HS-27A (cell line): ENCODE measurements around the gene SPATA3.
"Not testable (repeated sequence)": the region's sequence is repeated elsewhere in the genome, so short reads cannot be mapped to it uniquely, and the experiment has no call there.

ENCODE experiments used
- DNase-seq: peaks from one replicate; pipeline ENCODE4 v3.0.0-alpha.2; 2012; ENCODE audit warnings: low read depth, missing footprints

The SPATA3 gene

DNA sequence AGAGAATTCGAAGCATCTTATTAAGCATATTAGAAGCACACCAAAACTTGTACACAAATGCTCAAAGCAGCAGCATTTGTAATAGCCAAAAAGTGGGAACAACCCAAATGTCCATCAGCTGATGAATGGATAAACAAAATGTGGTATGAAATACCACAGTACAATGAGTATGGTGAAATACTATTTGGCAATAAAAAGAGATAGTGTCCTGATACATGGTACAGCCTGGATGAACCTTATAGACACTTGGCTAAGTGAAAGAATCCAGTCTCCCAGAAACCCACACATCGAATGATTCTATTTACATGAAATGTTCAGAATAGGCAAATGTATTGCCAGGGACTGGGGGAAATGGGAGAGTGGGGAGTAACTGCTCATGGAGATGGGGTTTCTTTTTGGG, 3.0 kb downstream of the SPATA3 start:
- DNase-seq = no peak

DNA sequence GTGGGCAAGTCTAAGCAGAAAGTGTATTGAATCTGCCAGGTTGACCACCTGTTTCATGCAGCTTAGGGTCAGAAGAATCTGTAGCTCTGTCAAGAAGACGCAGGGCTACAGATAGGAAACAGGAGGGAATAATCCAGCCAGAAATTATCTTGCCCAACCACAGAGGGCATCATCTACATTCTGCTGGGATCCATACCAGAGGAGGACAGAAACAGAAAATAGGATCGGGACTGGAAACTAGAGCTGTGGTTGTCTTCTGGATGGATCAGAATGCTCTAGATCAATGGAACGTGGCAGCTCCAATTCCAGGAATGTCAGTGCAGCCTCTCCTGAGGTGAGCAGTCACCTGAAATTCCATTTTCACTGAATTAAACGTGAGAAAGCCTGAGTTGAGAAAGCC, 3.6 kb downstream of the SPATA3 start:
- no peak for DNase-seq

DNA sequence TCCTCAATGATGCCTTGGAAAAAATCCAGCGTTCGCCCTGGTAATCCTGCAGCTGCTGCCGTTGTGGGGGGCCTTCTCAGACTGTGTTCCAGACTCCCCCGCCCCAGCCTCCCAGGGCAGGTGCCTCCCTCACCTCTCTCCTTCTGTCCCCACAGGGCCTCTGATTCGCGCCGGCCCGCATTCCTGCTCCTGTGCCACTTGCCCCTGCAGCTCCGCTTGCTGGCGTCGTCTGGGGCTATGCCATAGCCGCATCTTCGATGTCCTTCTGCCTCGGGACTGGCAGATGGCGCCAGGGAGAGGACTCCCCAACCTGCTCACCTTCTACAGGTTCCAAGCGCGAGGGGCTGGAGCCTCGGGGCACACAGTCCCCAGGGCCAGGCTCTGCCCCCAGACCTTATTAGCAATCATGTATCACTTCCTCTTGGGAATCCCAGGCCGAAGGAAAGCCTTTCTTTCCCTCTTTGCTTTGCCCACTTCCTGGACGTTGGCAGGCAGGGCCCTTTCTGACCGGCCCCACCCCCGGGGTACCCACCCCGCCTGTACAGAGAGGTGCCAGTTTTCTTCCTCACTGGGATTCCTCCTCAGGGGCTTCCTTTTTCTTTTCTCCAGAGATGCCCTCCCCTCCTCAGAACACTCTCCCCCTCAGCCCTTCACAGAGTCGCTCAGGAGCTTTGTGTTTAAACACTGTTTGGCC, 4.4 kb downstream of the SPATA3 start:
- no peak for DNase-seq

DNA sequence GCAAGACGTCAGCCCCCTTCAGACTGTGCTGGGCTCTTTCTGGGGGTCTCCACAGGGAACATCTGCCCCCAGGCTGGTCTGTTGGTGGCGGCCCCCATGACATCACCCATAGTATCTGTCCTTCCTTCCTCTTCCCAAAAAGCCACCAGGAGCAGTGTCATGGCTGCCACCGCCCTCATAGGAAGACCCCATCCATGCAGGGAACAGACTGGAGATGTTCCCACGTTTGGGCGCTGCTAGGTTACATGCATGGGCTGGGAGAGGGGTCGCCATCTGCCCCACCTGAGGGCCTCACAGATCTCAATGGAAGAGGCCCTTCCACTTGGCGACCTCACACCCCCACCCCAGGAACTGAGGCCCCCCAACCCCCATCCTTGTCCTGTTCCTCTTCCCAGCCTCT, 5.1 kb downstream of the SPATA3 start:
- DNase-seq = no peak

DNA sequence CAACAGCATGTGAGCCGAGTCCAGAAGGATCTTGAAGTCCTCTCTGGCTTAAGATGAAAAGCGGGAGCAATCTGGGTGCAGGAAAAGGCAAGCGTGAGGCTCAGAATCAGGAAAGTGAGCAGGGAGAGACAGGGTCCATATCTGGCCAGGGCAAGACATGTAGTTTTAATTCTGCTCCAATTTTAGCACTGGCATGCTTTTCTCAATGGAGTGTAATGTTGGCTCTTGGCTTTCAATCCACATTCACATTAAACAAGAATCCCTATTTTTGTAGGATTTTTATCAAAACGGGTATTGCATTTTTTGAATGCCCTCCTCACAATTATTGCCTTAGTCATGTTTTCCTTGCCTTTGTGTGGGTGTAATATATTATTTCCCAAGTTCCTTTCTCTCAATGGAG, 6.0 kb downstream of the SPATA3 start:
- DNase-seq = no peak

DNA sequence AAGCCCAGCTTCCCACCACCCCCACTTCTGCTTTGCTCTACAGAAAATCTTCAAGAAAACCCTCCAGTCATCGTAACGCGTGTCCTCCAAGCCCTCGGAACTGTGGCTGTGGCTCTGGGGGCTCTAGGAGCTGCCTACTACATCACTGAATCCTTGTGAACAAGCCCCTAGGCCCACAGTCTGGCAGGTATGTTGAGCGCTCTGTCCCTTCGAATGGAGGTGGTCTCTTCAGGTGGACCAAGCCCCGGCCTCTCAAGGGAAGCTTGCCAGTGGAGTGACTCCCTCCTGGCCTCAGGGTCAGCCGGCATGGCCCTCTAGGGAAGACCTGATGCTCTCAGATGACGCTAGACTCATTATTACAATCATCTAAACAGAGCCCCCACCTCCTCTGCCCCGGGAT, 6.7 kb downstream of the SPATA3 start:
- DNase-seq = no peak

DNA sequence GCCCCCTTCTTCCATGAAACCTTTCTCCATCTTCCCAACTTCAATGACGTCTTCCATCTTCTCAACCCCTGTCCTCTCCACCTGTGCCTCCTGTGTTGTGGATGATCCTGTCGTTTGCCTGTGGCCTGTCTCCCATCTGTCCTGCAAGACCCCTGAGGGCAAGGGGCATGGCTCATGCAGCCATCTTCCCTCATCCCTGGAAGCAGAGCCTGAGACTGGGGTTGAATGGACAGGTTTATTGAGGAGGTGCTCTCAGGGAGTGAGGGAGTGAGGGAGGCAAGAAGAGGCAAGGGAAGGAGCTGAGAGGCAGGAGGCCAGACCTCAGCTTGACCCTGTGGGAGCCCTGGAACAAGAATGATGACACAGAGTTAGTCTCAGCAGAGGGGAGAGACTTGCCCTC, 7.3 kb downstream of the SPATA3 start:
- no peak for DNase-seq

DNA sequence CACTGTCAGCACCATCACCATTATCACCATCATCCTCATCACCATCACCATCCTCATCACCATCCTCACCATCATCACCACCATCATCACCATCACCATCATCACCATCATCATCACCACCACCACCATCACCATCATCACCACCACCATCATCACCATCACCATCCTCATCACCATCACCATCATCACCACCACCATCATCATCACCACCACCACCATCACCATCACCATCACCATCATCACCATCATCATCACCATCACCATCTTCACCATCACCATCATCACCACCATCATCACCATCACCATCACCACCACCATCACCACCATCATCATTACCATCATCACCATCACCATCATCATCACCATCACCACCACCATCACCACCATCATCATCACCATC, 9.0 kb downstream of the SPATA3 start:
- not testable (repeated sequence) for DNase-seq

DNA sequence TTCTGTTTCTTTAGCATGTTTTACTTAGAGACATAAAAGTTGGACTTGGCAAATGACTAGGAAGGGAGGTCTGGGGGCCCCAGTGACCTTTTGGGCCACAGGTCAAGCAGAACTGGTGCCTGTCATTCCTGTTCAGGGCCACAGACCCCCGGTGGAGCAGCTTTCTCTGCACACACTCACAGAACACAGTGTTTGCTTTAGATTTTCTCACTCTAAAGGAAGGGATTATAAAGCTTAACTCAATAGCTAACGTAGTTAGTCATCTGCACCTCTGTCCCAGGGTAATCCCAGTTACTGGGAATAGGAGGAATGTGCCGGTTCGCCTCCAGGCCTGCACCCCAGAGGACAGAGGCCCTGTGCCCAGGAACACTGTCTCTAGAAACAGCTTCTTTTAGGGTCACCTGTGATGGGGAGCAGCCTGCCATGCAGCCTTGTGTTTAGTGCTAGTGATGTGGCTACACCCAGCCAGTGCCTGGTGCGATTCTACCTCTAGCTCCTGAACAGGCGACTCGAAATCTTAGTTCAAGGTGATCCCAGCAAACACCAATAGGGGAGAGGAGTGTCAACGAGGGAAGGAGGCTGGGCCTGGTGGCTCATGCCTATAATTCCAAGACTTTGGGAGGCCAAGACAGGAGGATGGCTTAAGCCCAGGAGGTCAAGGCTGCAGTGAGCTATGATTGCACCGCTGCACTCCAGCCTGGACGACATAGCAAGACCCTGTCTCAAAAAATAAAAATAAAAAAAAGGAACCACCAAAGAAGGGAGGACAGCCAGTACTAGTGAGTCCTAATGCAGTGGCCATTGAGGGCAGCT, 11.6 kb downstream of the SPATA3 start:
- no peak for DNase-seq

DNA sequence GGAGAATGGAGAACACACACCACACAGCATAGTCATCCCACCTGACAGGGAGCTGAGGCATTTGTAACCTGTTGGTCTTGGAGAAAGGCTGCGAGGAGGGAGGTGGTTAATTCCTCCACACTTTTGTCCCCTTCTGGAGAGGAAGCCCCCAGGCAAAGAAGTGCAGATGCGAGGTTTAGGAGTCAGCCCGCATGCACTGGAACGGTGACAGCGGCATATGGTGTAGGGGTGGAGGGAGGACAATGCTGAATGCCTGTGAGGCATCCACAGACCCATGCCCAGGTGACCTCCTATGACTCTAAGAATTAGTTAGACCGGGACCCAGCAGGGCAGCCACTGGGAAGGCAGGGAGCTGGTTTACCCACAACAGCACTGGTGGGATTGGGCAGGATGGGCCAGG, 12.2 kb downstream of the SPATA3 start:
- no peak for DNase-seq

DNA sequence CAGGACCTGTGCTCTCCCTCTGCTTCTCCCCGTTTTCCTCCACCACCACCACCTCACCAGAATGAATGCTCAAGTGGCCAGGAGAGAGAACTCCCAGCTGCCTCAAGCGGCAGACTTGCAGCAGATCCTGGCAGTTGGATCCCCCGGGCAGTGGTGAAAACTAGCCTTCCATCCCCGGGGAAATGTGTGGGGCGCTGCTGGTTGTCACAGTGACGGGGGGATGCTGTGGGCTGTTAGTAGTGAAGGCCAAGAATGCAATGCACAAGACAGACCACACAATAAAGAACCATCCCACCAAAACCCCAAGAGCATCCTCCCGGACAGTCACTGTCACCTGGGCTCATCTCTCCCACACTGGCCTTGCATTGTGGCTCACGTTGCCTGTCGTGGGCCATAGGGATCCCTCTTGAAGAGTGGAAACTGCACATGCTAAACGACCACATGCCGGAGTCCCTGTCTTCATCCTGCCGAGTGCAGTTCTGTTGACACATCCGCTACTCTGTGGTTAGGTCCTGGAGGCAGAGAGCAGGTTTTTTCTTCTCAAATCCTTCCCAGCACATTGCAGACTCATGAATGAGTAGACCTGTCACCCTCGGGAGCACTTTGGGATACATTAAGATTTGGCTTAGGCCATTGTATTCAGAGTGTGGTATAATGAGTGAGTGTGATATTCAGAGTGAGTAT, 13.5 kb downstream of the SPATA3 start:
- no peak for DNase-seq

DNA sequence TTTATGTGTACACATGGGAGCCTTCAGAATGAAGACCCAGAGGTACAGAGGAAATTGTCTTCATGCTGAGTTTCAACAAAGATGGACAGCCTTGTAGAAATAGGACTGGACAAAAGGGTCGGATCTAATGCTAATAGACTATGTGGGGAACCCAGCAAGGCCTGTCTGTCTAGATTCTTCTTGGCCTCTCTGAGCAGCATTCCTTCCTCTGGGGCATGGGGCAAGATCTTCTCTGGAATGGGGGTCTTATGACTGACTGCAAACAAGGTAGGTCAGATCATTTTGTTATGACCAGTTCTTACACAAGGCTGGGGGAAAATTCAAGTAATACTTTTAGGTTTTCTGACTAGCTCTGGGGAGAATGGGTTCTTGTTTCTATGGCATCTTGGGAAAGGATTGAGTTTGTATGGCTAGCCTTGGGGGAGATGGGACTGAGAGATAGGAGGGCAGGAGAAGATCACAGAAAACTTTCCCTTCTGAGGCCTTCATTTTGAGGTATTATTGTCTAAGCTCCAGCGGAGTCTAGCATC, 14.3 kb downstream of the SPATA3 start:
- DNase-seq = no peak

DNA sequence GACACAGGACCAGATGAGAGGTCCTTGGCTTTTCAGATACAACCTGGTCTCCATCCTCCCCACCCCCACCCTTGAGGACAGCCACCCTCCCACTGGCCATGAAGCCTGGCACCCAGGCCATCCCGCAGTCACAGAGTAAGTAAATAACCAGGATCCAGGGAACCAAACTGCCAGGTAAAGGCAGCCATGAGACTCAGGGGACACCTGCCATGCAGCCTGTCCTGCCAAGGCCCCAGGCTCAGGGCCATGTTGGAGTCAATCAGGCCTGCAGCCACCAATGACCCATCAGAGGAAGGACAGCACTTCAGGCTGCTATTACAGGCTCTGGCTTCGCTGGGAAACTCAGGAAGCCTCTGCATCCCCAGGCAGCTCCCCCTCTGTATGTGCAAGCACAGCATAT, 15.6 kb downstream of the SPATA3 start:
- DNase-seq = no peak

DNA sequence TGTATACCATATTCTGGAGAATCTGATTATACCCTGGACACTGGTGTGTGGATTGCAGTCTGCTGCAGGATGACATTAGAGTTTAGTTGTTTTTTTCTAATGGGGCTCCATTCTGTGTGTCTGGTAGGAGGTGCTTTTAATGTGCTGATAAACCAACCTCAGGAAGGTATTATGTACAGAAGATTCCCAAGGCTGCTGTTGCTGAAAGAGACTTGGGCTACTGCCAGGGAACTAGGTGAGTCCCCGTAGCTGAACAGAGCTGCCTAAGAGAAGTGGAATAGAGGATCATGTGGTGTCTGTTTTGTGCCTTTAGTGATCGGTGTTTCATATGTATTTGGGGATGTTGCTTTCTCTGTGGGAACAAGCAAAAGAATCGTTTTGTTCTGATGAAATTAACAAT, 16.5 kb downstream of the SPATA3 start:
- DNase-seq = no peak

DNA sequence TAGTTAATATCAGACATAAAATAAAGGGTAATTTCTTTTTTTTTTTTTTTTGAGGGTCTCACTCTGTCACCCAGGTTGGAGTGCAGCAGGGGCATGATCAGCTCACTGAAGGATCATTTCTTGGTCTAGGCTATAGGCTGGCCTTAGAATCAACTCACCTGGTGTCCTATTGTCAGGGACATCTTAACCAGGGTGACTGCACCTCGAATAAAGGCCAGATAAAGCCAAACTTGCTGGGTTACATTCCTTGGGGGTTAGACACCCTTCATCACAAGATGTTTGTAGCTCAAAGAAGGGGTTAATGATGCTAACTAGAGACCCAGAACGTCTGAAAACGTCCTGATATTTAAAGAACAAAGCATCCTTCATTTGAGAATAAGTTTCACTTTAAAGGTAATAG, 17.9 kb downstream of the SPATA3 start:
- DNase-seq = no peak

DNA sequence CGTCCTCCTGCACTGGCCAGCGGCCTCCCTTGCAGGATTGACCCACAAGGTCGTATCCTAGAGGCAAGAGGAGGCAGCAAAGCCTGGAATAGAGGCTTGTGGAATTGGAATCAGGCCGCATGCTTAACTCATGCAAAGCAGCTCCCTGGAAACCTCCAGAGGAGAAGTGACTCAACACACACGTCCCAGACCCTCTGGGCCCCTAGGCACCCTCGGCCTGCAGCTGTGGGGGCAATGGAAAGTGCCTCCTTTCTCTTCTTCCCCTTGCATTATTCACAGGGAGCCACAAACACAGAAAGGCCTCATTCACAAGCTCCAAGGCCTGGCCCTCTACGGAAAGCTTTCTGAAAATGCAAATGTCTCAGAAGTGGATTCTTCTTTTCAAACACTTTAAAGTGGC, 19.6 kb downstream of the SPATA3 start:
- no peak for DNase-seq

DNA sequence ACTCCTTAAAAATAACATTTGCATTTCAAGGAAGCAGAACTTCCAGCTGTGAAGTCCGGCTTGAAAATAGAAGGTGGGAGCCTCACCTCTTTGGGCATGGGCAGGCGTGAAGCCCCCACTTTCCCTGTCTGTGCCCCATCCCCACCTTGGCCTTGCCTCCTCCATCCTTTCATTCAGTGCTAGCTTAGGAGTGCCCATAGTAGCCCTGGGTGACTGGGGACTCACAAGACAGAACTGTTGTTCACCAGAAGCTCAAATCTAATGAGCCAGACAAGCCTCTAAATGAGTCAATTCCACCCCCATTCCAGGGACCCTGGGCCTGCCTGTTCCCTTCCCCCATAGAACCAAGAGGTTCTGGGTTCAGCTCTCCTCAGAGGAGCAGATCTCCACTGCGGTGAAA, 20.0 kb downstream of the SPATA3 start:
- DNase-seq = no peak

DNA sequence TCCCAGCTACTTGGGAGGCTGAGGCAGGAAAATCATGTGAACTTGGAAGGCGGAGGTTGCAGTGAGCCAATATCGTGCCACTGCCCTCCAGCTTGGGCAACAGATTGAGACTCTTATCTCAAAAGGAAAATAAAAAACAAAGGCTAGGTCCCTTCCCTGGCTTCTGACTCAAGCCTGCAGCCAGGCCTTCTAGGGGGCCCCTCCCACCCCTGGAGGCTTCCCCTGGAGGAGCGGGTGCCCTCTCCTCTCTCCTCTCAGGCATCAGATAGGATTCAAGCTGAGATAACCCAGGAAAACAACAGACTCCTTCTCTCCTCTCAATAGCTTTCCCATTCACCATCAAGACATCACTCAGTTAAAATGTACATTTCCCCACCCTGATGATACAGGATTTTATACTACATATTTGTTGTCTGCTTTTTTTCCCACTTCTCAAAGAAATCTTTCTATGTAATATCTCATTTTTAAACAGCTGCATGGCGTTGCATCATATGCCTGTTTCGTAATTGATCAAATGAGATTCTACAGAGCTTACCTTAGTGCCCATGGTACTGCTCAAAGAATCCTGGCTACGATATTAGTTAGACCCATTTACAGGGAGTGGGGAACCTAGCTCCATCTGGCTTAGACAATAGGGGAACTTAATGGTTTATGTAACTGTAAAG, 20.8 kb downstream of the SPATA3 start:
- no peak for DNase-seq

DNA sequence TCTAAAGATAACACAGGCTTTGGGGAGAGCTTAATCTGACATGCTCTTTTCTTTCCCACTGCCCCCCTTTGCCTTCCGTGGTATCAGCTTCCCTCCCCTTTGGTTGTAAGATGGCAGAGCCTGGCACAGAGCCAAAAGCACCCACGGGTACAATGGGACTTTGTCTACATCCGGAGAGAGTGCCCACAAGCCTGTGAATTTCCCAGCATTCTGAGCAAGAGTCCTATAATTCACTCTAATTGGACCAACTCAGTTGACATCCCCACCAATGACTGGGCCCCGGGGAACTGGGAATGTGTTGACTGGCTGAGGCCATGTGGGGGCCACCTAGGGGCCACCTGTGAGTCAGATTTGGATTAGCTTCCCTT, 21.3 kb downstream of the SPATA3 start:
- no peak for DNase-seq

DNA sequence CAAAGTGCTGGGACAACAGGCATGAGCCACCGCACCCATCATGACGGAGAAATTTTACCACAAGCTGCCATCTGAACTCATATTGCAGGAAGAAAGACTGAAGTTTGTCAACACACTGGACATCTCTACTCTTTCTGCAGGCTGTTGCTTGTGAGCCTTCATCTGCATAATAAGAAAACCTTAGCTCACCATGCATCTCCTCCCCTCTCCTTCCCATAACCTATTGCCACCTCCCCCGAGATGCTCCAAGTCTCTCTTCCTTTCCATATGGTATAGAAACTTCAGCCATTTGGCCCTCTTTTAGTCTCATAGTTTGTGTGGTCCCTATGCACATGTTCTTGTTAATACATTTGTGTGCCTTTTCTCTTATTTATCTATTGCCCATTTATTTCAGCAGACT, 22.3 kb downstream of the SPATA3 start:
- DNase-seq = no peak

DNA sequence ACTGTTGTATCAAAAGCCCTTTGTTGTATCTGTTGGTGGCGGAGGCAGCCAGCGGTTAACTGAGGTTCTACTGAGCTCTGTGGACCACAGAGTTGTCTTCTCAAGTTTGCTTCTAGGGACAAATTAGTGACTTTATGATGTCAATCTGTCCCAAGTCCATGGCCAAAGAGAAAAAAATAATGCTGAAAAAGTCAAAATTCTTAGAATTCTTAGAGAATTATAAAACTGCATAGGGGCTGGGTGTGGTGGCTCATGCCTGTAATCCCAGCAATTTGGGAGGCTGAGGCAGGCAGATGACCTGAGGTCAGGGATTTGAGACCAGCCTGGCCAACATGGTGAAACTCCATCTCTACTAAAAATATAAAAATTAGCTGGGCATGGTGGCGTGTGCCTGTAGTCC, 29.1 kb downstream of the SPATA3 start:
- not testable (repeated sequence) for DNase-seq

DNA sequence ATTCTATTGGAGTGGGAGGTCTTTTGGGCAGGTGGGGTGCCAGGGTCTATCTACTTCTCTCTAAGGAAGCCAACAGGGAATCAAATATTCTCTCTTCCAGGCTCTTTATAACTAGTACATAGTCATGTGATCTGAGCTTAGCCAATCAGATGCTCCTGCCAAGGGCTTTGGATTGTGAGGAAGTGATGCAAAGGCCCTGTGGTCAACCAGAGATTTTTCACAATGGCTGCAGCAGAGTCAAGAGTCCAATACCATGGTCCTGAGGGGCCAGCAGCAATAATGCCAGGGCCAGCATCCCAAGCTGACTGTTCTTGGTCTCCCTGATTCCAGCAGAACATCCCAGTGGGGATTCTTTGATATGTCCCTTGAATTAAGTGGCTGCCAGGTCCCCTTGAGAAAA, 33.0 kb downstream of the SPATA3 start:
- DNase-seq = no peak

DNA sequence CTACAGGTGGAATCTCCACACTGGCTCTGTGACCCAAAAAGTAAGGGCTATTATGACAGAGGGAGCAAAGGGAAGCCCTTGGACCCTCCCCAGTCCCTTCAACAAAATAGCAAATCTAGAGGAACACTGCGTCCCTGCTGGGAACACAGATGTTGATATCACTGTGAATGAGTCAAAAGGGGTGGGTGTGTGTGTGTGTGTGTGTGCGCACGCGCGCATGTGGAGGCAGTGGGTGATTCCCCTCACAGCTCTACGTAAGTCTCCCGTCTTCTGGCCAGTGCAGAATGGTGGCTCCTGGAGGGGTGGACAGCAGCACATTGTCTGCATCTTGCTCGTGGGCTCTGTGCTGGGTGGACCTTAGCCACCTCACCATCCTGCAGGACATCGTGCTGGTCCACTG, 33.6 kb downstream of the SPATA3 start:
- no peak for DNase-seq
